ENCODE data around the gene DLG2. TPM values are rescaled to one million over a fixed set of nuclear protein-coding genes. Genes with fewer than 3 reads are reported as not detected.
A peak's percentile ranks its signal among the peaks of the same experiment; 100 is the strongest.

DLG2 gene
- total RNA-seq, 1 donor: 3.0 TPM

- H3K4me3 ChIP-seq (ENCODE audit: low read depth, low read length): no peak overlapping the region
- DNase-seq (ENCODE audit: low read depth): no peak
- TF ChIP-seq, protein P1, sequence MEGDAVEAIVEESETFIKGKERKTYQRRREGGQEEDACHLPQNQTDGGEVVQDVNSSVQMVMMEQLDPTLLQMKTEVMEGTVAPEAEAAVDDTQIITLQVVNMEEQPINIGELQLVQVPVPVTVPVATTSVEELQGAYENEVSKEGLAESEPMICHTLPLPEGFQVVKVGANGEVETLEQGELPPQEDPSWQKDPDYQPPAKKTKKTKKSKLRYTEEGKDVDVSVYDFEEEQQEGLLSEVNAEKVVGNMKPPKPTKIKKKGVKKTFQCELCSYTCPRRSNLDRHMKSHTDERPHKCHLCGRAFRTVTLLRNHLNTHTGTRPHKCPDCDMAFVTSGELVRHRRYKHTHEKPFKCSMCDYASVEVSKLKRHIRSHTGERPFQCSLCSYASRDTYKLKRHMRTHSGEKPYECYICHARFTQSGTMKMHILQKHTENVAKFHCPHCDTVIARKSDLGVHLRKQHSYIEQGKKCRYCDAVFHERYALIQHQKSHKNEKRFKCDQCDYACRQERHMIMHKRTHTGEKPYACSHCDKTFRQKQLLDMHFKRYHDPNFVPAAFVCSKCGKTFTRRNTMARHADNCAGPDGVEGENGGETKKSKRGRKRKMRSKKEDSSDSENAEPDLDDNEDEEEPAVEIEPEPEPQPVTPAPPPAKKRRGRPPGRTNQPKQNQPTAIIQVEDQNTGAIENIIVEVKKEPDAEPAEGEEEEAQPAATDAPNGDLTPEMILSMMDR (IDR thresholded peaks at IDR 0.05; ENCODE audit: insufficient read depth, low read length): no peak
These were observed 1848.5 kb downstream of the DLG2 start for GRCh38 chr11:83778596-83778995.

DNA sequence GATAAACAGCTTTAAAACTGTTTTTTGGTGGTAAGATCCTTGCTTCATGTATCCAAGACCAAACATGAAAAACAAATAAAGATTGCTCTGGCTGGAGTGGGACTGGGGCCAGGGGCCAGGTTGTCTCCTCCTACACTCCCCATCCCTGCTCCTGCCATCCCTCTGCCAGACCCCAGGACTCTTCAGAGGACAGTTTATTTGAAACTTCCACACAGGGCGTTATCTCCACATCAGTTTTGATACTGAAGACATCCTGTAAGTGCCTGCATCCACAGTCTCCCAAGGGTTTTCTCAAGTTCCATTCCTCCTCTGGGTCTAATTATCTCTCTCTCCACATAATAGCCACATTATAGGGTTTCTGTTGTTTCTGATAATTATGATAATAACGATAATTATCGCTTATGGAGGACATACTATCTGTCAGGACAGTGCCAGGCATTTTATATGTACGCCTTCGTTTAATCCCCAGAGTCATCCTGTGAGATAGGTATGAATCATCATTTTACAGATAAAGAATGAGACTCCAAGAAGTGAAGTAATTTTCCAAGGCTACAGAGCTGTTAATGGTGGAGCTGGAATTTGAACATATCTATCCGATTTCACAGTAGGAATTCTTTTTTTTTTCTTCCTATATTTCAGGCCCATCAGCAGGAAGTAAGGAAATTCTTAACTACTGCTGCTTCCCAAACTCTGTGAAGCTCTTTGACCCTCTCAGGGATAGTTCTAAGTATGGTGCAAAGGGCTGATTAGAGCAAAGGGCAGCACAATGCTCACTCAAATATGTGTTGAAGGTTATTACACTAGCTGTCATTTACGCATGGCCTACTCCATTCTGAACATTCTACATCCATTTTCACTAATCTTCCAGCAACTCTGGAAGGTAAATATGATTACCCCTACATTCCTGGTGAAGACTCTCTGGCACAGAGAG is 1852.9 kb downstream of the DLG2 start:
- TF ChIP-seq, protein P1 (IDR thresholded peaks at IDR 0.05; ENCODE audit: insufficient read depth, low read length): no peak
- H3K4me3 ChIP-seq (ENCODE audit: low read depth, low read length): no peak overlapping the region
- peak; percentile 33 for DNase-seq (ENCODE audit: low read depth)

DNA sequence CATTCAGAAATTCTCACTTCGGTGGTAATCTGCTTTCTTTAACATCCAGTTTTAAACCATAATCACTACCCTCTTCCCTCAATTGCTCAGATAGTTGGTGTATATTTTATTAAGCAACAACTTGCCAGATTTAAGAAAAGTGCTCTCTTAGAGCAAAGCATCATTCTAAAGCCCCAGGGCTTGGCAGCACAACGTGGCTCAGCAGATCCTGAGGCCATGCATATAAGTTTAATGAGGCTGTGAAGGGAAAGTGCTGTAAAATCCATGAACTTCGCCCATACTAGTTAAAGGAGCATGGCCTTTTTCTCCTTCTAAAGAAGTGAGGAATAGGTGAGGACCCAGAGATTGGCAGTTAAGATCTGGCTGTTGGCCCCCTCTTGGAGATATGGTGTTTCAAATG is 1858.7 kb downstream of the DLG2 start:
- DNase-seq (ENCODE audit: low read depth): no peak
- TF ChIP-seq, protein P1 (IDR thresholded peaks at IDR 0.05; ENCODE audit: insufficient read depth, low read length): no peak
- H3K4me3 ChIP-seq (ENCODE audit: low read depth, low read length): no peak overlapping the region

GRCh38 chr11:83766932-83767331 is 1860.2 kb downstream of the DLG2 start:
- no peak for DNase-seq (ENCODE audit: low read depth)
- TF ChIP-seq, protein P1 (IDR thresholded peaks at IDR 0.05; ENCODE audit: insufficient read depth, low read length): no peak

GRCh38 chr11:83764643-83765042 is 1862.5 kb downstream of the DLG2 start:
- DNase-seq (ENCODE audit: low read depth): no peak
- TF ChIP-seq, protein P1 (IDR thresholded peaks at IDR 0.05; ENCODE audit: insufficient read depth, low read length): no peak
- no peak overlapping the region for H3K4me3 ChIP-seq (ENCODE audit: low read depth, low read length)

More at GRCh38 chr11:83766932-83767331, 1860.2 kb downstream of the DLG2 start:
- H3K4me3 ChIP-seq (ENCODE audit: low read depth, low read length): no peak overlapping the region

DNA sequence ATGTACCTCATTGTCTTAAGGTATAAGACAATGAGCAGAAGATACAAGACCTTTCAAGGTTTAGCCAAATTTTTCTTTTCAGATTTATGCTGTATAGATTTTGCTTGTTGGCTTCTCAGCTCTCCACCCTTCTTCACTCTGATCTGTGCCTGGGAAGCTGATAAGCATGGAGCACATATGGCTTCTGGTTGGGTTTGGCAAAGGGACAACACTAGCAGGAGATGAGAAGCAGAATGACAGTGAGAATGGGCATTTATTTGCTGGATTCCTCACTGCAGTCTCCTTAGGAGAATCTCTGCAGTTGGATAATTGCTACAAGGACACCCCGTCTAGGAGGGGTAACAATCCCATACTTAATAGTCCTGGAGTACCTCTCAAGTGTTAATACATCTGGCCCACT is 1866.2 kb downstream of the DLG2 start:
- TF ChIP-seq, protein P1 (IDR thresholded peaks at IDR 0.05; ENCODE audit: insufficient read depth, low read length): no peak
- no peak overlapping the region for H3K4me3 ChIP-seq (ENCODE audit: low read depth, low read length)
- no peak for DNase-seq (ENCODE audit: low read depth)
